Erythroblast (primary cell): ENCODE data around the gene REXO4.
"Not testable (repeated sequence)": the region's sequence is repeated elsewhere in the genome, so short reads cannot be mapped to it uniquely, and the experiment has no call there.

Experiments
- DNase-seq, 2 experiments: peaks; one replicate each; lab custom pipeline; 2025; lab: John Stamatoyannopoulos, UW
- GATA1 ChIP-seq: IDR thresholded peaks from 2 replicates; pipeline ENCODE4 v1.6.1; 2011; ENCODE audit warnings: low read depth, mild to moderate bottlenecking, control low read depth, low read length, moderate library complexity
- POLR2A ChIP-seq: IDR thresholded peaks from 2 replicates; pipeline ENCODE4 v1.6.1; 2011; ENCODE audit warnings: mild to moderate bottlenecking, low read length

Gene REXO4

DNA sequence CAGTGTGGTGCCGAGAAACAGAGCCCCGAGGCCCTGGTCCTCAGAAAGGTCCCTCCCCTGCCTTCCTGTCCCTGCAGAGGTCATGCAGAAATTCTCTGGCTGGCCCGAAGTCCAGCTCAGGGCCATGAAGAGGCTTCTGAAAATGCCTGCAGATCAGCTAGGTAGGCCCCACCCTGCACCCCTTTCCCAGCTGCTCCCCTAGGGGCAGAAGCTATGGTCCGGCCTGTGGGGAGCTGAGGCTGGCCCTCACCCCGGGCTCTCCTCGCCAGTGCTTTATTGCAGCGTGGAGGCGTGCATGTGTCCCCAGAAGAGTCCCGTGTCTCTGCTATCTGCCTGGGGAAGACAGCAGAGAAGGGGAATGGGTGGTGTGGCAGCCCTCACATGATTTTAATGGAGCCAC lies 19.9 kb downstream of the REXO4 start:
- TF ChIP-seq POLR2A (no peak), GATA1 (no peak)
- DNase-seq, result no peak

DNA sequence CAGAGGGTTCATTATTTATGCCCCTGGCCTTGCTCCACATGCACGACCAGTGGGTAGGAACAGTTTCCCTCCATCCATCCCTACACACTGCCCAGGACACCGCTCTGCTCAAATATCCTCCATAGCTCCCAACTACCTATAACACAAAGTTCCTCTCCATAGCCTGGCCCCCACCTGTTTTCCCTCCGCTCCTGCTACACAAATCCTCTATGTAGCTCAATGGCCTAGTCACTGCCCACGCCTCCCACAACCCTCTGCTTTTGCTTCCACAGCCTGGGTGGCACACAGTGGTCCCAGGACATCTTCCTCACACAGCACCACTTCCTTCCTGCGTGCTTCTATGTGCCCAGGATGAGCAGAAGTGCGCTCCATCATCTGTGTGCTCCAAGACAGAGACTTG lies 20.4 kb downstream of the REXO4 start:
- no peak for TF ChIP-seq GATA1
- TF ChIP-seq POLR2A, result no peak
- DNase-seq, result no peak

DNA sequence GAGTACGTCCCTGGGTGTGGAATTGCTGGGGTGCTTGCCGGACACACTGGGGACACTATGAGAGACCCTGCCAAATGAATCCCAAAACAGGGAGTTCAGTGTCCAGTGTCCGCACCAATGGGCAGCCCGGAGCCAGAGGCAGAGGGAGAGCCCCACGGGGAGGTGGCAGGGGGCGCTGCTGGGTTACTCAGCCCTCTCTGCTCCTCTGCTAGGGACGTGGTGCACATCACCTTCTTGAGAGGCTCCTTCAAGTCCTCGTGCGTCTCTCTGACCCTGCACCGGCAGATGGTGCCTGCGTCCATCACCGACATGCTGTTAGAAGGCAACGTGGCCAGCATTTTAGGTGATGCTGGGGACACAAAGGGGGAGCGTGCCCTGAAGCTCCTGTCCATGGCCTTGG lies 20.9 kb downstream of the REXO4 start:
- TF ChIP-seq GATA1 (no peak), POLR2A (no peak)
- DNase-seq, result peak; percentile 19 to 20

DNA sequence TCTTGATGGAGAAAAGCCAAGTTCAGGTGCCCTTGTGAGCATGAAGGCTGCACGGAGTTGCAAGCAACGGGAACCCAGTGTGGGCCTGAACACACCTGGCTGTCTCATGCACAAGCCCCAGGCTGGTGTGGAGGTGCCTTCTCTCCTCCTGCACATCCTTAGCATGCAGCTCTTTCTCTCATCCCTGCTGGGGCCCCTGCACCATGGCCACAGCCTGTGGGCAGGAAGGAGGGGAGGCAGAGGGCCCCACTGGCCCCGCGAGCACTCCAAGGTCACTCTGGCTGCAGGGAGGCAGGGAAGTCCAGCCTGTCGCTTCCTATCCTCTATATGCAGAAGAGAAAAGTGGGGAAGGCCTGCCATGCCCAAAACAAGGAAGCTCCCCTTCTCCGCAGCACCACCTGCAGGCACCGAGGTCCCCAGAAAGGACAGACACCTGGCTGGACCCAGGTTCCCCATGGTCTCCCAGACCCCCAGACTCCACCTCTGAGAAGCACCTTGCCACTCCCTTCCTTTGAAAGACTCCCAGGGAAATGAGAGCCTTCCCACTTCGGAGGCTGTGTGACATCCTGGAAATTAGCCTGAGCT lies 23.0 kb downstream of the REXO4 start:
- no peak for DNase-seq
- TF ChIP-seq GATA1, result no peak

DNA sequence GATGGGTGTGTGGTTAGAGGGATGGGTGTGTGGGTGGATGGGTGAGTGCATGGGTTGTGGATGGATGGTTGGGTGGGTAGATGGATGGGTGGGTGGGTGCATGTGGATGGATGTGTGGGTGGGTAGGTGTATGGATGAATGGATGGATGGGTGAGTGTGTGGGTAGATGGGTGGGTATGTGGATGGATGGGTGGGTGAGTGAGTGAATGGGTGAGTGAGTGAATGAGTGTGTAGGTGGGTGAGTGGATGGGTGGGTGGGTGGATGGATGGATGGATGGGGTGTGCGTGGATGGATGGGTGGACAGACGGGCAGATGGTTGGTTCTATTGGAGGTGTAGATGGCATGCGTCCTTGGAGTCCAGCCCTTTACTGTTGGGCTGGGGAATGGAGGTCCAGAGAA lies 24.4 kb downstream of the REXO4 start:
- DNase-seq, result no peak
- TF ChIP-seq GATA1, result no peak
- TF ChIP-seq POLR2A, result no peak

DNA sequence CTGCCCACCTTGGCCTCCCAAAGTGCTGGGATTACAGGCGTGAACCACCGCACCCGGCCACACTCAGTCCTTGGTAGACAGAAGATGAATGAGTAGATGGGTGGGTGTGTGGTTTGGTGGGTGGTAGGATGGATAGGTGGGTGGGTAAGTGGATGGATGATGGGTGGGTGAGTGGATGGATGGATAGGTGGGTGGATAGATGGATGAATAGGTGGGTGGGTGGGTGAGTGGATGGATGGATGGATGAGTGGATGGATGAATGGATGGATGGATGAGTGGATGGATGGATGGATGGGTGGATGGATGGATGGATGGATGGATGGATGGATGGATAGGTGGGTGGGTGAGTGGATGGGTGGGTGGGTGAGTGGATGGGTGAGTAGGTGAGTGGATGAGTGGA lies 25.5 kb downstream of the REXO4 start:
- not testable (repeated sequence) for DNase-seq

DNA sequence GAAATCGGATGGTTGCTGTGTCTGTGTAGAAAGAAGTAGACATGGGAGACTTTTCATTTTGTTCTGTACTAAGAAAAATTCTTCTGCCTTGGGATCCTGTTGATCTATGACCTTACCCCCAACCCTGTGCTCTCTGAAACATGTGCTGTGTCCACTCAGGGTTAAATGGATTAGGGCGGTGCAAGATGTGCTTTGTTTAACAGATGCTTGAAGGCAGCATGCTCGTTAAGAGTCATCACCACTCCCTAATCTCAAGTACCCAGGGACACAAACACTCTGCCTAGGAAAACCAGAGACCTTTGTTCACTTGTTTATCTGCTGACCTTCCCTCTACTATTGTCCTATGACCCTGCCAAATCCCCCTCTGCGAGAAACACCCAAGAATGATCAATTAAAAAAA lies 26.4 kb downstream of the REXO4 start:
- not testable (repeated sequence) for DNase-seq

DNA sequence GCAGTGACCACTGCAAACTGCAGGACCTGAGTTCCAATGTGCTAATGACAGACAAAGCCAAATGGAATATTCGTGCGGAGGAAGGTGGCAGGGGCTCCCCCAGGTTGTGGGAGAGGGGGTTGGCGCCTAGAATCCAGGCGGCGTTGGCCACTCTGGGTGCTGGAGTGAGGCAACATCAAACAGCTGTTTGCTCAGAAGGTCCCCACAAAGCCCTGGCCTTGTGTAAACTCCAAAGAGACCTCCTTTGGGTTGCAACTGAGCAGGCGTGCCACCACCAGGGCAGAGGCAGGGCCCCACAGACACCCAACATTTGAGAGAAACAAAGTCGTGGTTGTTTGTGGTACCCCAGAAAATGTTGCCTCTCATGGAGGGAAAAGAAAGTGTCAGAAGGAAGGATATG lies 27.1 kb downstream of the REXO4 start:
- TF ChIP-seq GATA1 (no peak), POLR2A (no peak)
- no peak for DNase-seq

DNA sequence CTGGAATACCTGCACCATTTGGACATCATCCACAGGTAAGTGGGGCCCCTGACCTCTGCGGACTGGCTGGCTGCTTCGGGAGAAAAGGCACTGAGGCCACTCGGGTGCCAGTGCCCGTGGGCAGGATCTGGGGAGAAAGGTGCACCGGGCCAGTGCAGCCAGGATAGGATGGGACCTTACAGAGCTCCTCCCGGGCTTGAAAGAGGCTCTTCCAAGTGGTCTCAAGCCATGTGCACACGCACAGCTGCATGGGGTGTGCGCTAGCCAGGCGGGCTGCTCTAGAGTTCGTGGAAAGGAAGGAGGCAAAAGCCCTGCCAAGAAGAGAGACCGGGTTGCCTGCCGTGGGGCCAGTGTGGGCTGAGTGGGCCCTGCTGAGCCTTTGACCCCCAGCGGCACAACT lies 28.2 kb downstream of the REXO4 start:
- no peak for DNase-seq
- TF ChIP-seq GATA1 (no peak), POLR2A (no peak)

DNA sequence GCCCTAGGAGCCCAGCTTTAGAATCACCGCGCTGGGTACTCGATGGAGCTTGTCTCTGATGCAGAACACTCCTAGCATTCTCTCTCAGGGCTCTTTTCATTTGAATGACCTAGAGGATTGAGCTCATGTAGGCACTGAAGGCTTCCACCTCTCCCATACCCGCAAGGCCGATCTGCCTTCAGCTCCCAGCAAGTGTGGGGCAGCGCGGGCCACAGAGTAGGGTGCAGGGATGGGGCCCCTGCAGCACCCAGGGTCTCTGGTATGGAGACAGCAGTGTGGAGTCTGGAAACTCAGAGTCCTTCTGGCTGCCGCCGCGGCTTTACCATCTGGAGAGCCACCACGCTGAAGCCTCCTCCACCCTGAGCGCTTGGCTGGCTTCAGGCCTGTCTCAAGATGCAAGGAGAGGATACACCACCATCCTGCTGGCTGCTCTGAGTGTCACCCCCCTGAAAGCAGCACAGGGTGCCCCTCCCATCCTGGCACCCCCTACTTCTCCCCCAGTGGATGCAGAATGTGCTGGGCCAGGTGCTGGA lies 28.7 kb downstream of the REXO4 start:
- TF ChIP-seq GATA1 (no peak), POLR2A (no peak)
- no peak for DNase-seq

DNA sequence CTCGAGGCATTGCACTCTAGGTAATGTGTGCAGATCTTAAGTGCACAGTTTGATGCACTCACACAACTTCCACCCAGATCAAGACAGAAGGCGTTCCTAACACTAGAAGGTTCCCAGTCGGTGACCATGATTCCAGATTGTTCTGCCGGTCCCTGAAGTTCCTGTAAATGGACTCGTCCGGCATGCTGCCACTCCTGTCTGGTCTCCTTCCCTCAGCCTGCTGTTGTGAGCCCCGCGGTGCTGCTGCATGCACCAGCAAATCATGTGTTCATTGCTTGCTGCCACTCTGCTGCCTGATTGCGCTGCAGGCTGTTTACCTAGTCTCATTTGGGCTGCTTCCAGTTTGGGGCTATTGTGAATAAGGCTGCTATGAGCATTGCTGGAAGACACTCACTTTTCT lies 30.1 kb downstream of the REXO4 start:
- no peak for DNase-seq
- TF ChIP-seq POLR2A (no peak), GATA1 (no peak)

DNA sequence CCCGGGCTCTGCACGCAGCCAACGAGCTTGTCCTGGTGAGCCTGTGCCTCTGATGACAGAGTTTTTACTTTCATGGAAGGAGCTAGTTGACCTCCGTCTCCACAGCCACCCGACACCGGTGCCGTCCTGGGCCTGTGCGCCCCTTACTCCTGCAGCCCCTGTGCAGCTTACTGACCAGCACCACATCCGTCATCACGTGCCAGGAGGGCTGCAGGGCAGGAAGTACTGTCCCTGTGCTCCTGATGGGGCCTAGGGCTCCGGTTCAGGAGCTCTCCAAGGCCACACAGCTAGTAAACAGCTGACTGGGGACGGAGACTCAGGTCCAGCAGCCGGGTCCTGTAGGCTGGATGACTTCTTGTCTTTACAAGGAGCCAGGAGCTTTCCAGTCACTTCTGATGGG lies 31.5 kb downstream of the REXO4 start:
- no peak for DNase-seq
- TF ChIP-seq POLR2A (no peak), GATA1 (no peak)

DNA sequence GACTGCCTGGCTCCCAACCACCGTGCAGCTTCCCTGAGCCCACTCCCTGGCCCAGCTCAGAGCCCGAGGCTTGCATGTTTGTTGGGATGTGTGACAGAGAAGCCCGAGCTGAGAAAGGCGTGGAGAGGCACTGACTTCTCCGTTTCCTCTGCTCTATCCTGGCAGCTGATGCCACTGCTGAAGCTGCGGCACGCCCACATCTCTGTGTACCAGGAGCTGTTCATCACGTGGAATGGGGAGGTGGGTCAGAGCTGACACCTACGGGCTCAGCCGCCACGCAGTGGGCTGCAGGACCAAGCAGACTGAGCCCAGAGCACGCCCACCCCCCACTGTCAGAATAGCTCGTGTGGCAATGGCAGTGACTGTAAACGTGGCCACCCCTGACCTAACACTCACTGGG lies 32.4 kb downstream of the REXO4 start:
- no peak for DNase-seq
- TF ChIP-seq GATA1 (no peak), POLR2A (no peak)

DNA sequence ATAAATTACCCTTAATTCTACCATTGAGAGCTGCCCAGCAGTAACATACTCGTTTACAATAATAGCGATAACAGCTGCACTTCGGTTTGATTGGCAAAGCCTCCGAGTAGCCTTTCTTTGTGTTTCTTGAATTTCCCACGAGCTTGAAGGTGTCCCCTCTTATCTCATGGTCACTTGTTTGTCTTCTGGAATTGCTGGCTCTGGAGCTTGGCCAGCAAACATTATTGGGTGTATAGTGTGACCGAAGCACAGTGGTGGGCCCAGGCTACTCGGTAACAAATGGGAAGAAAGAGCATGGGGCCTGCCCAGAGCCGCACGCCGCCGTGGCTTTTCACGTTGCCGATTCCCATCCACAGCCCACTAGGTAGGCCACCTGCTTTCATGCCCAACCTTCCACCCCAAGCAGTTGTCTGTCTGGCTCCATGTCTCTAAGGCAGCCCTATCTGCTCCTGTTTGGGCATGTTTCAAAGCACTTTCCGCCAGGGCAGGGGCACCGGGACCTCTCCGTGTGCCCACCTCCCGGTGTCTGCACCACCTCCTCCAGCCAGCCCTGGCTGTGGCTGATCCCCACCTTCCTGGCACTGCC lies 33.0 kb downstream of the REXO4 start:
- no peak for DNase-seq
- TF ChIP-seq POLR2A, result no peak
- TF ChIP-seq GATA1, result no peak

DNA sequence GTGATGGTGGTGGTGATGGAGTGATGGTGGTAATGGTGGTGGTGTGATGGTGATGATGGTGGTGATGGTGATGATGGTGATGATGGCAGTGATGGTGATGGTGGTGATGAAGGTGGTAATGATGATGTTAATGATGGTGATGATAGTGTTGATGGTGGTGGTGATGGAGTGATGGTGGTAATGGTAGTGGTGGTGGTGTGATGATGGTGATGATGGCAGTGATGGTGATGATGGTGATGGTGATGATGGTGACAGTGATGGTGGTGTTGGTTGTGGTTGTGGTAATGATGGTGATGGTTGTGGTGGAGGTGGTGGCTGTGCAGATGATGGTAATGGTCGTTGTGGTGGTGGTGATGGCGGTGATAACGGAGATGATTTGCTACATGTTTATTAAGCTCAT lies 34.4 kb downstream of the REXO4 start:
- TF ChIP-seq POLR2A (no peak), GATA1 (no peak)
- no peak for DNase-seq
